ENCODE results near the gene MAST2. TPM values are rescaled to one million over a fixed set of nuclear protein-coding genes. Genes with fewer than 3 reads are reported as not detected.

Gene MAST2
- total and polyA plus RNA-seq, 2 of the 13 experiments (the other 11 are each of a cell fraction or from before 2014, with no cell fraction given), result 15.3 to 23.0 TPM

DNA sequence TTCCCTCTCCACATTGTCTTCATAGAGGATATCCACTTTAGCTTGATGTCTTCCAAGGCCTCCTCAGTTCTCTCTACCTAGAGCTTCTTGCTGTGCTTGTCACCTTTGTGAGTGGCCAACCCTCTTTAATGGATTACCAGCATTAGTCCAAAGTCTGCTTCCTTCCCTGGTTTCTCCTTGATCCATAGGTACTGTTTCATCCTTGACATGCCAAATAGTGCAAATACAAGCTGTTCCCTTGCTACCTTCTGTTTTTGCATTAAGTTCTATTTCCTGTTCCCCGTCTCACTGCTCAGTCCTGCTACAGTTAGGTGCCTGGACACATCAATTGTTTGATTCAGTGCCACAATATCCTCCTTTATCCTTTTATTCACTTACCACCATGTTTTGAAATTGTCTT, 19.2 kb downstream of the MAST2 start (continued):
- no peak for TF ChIP-seq SOX6 (IDR thresholded peaks at IDR 0.05)
- peak; percentile 28; the same call in 1 of the 2 replicates for TF ChIP-seq SOX6 (CRISPR knock-in tag; IDR thresholded peaks at IDR 0.05)
- TF ChIP-seq, protein P1, sequence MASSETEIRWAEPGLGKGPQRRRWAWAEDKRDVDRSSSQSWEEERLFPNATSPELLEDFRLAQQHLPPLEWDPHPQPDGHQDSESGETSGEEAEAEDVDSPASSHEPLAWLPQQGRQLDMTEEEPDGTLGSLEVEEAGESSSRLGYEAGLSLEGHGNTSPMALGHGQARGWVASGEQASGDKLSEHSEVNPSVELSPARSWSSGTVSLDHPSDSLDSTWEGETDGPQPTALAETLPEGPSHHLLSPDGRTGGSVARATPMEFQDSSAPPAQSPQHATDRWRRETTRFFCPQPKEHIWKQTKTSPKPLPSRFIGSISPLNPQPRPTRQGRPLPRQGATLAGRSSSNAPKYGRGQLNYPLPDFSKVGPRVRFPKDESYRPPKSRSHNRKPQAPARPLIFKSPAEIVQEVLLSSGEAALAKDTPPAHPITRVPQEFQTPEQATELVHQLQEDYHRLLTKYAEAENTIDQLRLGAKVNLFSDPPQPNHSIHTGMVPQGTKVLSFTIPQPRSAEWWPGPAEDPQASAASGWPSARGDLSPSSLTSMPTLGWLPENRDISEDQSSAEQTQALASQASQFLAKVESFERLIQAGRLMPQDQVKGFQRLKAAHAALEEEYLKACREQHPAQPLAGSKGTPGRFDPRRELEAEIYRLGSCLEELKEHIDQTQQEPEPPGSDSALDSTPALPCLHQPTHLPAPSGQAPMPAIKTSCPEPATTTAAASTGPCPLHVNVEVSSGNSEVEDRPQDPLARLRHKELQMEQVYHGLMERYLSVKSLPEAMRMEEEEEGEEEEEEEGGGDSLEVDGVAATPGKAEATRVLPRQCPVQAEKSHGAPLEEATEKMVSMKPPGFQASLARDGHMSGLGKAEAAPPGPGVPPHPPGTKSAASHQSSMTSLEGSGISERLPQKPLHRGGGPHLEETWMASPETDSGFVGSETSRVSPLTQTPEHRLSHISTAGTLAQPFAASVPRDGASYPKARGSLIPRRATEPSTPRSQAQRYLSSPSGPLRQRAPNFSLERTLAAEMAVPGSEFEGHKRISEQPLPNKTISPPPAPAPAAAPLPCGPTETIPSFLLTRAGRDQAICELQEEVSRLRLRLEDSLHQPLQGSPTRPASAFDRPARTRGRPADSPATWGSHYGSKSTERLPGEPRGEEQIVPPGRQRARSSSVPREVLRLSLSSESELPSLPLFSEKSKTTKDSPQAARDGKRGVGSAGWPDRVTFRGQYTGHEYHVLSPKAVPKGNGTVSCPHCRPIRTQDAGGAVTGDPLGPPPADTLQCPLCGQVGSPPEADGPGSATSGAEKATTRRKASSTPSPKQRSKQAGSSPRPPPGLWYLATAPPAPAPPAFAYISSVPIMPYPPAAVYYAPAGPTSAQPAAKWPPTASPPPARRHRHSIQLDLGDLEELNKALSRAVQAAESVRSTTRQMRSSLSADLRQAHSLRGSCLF (CRISPR knock-in tag; IDR thresholded peaks at IDR 0.05; ENCODE audit: borderline replicate concordance), result no peak
- TF ChIP-seq, protein P2, sequence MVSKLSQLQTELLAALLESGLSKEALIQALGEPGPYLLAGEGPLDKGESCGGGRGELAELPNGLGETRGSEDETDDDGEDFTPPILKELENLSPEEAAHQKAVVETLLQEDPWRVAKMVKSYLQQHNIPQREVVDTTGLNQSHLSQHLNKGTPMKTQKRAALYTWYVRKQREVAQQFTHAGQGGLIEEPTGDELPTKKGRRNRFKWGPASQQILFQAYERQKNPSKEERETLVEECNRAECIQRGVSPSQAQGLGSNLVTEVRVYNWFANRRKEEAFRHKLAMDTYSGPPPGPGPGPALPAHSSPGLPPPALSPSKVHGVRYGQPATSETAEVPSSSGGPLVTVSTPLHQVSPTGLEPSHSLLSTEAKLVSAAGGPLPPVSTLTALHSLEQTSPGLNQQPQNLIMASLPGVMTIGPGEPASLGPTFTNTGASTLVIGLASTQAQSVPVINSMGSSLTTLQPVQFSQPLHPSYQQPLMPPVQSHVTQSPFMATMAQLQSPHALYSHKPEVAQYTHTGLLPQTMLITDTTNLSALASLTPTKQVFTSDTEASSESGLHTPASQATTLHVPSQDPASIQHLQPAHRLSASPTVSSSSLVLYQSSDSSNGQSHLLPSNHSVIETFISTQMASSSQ (IDR thresholded peaks at IDR 0.05; ENCODE audit: low read depth), result 0 out of 2 replicates have a peak, but pooled peaks have one; percentile 20
- TF ChIP-seq, protein P2 (CRISPR knock-in tag; IDR thresholded peaks at IDR 0.05; ENCODE audit: borderline replicate concordance), result no peak
- TF ChIP-seq ZFP90 (CRISPR knock-in tag; IDR thresholded peaks at IDR 0.05; ENCODE audit: borderline replicate concordance), result no peak
- no peak for TF ChIP-seq POLR2AphosphoS2 (IDR thresholded peaks at IDR 0.05; ENCODE audit: low read depth, low read length)
- peak; percentile 27; the same call in 1 of the 2 replicates for TF ChIP-seq ZMYM4 (CRISPR knock-in tag; IDR thresholded peaks at IDR 0.05)
- no peak for TF ChIP-seq HOXA5 (CRISPR knock-in tag; IDR thresholded peaks at IDR 0.05)
- TF ChIP-seq DNMT1 (CRISPR knock-in tag; IDR thresholded peaks at IDR 0.05), result no peak
- no peak for TF ChIP-seq MATR3 (CRISPR knock-in tag; IDR thresholded peaks at IDR 0.05)
- no peak for TF ChIP-seq TBL1XR1 (IDR thresholded peaks at IDR 0.05; ENCODE audit: borderline replicate concordance, low read length, partially characterized antibody)
- TF ChIP-seq, protein P3, sequence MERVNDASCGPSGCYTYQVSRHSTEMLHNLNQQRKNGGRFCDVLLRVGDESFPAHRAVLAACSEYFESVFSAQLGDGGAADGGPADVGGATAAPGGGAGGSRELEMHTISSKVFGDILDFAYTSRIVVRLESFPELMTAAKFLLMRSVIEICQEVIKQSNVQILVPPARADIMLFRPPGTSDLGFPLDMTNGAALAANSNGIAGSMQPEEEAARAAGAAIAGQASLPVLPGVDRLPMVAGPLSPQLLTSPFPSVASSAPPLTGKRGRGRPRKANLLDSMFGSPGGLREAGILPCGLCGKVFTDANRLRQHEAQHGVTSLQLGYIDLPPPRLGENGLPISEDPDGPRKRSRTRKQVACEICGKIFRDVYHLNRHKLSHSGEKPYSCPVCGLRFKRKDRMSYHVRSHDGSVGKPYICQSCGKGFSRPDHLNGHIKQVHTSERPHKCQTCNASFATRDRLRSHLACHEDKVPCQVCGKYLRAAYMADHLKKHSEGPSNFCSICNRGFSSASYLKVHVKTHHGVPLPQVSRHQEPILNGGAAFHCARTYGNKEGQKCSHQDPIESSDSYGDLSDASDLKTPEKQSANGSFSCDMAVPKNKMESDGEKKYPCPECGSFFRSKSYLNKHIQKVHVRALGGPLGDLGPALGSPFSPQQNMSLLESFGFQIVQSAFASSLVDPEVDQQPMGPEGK (CRISPR knock-in tag; IDR thresholded peaks at IDR 0.05), result no peak
- TF ChIP-seq RFX1 (IDR thresholded peaks at IDR 0.05), result no peak
- no peak for TF ChIP-seq NFRKB (IDR thresholded peaks at IDR 0.05)
- no peak for TF ChIP-seq MIER2 (CRISPR knock-in tag; IDR thresholded peaks at IDR 0.05)
- TF ChIP-seq, protein P4, sequence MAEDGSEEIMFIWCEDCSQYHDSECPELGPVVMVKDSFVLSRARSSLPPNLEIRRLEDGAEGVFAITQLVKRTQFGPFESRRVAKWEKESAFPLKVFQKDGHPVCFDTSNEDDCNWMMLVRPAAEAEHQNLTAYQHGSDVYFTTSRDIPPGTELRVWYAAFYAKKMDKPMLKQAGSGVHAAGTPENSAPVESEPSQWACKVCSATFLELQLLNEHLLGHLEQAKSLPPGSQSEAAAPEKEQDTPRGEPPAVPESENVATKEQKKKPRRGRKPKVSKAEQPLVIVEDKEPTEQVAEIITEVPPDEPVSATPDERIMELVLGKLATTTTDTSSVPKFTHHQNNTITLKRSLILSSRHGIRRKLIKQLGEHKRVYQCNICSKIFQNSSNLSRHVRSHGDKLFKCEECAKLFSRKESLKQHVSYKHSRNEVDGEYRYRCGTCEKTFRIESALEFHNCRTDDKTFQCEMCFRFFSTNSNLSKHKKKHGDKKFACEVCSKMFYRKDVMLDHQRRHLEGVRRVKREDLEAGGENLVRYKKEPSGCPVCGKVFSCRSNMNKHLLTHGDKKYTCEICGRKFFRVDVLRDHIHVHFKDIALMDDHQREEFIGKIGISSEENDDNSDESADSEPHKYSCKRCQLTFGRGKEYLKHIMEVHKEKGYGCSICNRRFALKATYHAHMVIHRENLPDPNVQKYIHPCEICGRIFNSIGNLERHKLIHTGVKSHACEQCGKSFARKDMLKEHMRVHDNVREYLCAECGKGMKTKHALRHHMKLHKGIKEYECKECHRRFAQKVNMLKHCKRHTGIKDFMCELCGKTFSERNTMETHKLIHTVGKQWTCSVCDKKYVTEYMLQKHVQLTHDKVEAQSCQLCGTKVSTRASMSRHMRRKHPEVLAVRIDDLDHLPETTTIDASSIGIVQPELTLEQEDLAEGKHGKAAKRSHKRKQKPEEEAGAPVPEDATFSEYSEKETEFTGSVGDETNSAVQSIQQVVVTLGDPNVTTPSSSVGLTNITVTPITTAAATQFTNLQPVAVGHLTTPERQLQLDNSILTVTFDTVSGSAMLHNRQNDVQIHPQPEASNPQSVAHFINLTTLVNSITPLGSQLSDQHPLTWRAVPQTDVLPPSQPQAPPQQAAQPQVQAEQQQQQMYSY (CRISPR knock-in tag; IDR thresholded peaks at IDR 0.05), result no peak

Data from HepG2 (cell line).